Fibroblast of pulmonary artery (primary cell): ENCODE results near the gene RAB29.

Experiments
- DNase-seq: peaks from one replicate; pipeline ENCODE4 v3.0.0-alpha.2; 2010; ENCODE audit warnings: low read depth
- H3K4me3 ChIP-seq: replicated peaks from 2 replicates; pipeline ENCODE4 v1.5.1; 2011; ENCODE audit warnings: low read depth, mild to moderate bottlenecking, control low read depth, low read length, moderate library complexity
- TF ChIP-seq, protein P1 (sequence below): IDR thresholded peaks from 2 replicates; pipeline ENCODE4 v1.5.1; 2011; ENCODE audit warnings: mild to moderate bottlenecking, control low read depth, low read length, inconsistent platforms; ENCODE audit errors: missing control alignments

Gene RAB29

DNA sequence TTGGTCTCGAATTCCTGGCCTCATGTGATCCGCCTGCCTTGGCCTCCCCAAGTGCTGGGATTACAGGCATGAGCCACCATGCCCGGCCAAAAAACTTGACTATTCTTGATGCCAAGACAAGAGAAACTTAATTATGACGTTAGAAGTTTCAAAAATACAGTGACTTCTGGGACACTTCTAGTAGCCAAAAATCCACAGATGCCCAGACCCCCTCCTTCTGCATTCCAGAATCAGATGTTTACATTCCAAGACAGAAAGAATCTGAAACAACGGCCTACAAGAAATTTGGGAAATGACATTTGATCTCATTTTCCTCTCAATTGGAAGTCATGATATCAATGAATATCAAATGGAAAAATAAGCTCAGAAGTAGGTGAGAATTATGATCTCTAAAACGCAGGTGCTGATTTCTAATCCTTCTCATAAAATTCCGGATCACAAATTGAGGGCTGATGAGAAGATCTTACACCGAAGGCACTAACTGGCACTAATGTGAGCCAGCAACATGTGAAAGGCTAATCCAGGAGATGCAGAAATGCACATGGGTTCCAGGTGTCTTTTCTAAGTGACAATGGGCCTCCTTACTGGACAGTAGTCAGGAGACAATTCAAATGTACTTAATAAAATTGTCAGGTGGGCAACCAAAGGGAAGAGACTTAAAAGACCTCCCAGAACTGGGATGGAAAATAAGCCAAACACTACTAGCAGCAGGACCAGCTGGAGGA lies 5.5 kb downstream of the RAB29 start:
- TF ChIP-seq, protein P1, sequence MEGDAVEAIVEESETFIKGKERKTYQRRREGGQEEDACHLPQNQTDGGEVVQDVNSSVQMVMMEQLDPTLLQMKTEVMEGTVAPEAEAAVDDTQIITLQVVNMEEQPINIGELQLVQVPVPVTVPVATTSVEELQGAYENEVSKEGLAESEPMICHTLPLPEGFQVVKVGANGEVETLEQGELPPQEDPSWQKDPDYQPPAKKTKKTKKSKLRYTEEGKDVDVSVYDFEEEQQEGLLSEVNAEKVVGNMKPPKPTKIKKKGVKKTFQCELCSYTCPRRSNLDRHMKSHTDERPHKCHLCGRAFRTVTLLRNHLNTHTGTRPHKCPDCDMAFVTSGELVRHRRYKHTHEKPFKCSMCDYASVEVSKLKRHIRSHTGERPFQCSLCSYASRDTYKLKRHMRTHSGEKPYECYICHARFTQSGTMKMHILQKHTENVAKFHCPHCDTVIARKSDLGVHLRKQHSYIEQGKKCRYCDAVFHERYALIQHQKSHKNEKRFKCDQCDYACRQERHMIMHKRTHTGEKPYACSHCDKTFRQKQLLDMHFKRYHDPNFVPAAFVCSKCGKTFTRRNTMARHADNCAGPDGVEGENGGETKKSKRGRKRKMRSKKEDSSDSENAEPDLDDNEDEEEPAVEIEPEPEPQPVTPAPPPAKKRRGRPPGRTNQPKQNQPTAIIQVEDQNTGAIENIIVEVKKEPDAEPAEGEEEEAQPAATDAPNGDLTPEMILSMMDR = no peak
- DNase-seq = no peak
- no peak overlapping the region for H3K4me3 ChIP-seq

- no peak overlapping the region for H3K4me3 ChIP-seq
- TF ChIP-seq, protein P1 = no peak
- DNase-seq = no peak
Measured at GRCh38 chr1:205767248-205767647, 8.0 kb downstream of the RAB29 start.

DNA sequence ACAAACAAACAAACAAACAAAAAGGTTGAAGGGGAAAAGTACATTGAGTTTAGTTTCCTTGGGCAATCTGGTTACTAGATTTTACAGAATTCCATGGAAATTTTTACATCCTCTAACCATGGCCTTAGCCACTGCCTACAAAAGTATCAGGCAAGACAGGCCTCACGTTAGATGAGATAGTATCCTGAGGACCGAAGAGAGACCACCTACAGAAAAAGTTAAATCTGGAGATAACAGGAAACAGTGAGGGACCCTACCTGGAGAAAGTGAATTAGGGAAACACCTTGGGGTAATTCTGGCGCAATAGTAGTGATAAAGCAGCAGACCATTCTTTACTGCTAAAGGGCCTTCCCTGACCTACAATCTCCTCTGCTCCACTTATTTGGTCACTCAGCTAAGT lies 8.7 kb downstream of the RAB29 start:
- TF ChIP-seq, protein P1 = no peak
- no peak overlapping the region for H3K4me3 ChIP-seq
- no peak for DNase-seq

- no peak overlapping the region for H3K4me3 ChIP-seq
- DNase-seq = peak; percentile 23
- TF ChIP-seq, protein P1 = no peak
Measured at GRCh38 chr1:205766038-205766437, 9.2 kb downstream of the RAB29 start.

GRCh38 chr1:205764578-205764977 lies 10.7 kb downstream of the RAB29 start:
- TF ChIP-seq, protein P1 = no peak
- DNase-seq = no peak
- H3K4me3 ChIP-seq = no peak overlapping the region

- TF ChIP-seq, protein P1 = no peak
- DNase-seq = no peak
- H3K4me3 ChIP-seq = no peak overlapping the region
Measured at GRCh38 chr1:205763980-205764379, 11.3 kb downstream of the RAB29 start.

- DNase-seq = no peak
- TF ChIP-seq, protein P1 = no peak
- H3K4me3 ChIP-seq = no peak overlapping the region
Measured at GRCh38 chr1:205760606-205761005, 14.7 kb downstream of the RAB29 start.
